Stimulated activated memory B cell treated with anti-CD40 and anti-IgM and Interleukin-4, amounts not matched to agents 10 μg/mL and 1 μg/mL and 100 μg/mL, for 72 hours (primary cell): ENCODE measurements around the gene CYP27A1.

ENCODE experiments used
- ATAC-seq: fragments of 150-1000 bp; cut with Tn5 transposase; 2 replicates; pipeline ENCODE4 v1.10.0; 2021
- H3K27ac Mint-ChIP-seq: one replicate; pipeline ENCODE4 v1.8.0; 2022; ENCODE audit warnings: mild to moderate bottlenecking, mixed read lengths
- H3K27me3 Mint-ChIP-seq: one replicate; pipeline ENCODE4 v1.8.0; 2022; ENCODE audit warnings: mixed read lengths
- H3K36me3 Mint-ChIP-seq: one replicate; pipeline ENCODE4 v1.8.0; 2022; ENCODE audit warnings: mixed read lengths
- H3K4me1 Mint-ChIP-seq: one replicate; pipeline ENCODE4 v1.8.0; 2022; ENCODE audit warnings: mixed read lengths
- H3K4me3 Mint-ChIP-seq: one replicate; pipeline ENCODE4 v1.8.0; 2022; ENCODE audit warnings: mild to moderate bottlenecking, moderate library complexity, mixed read lengths
- H3K9me3 Mint-ChIP-seq: one replicate; pipeline ENCODE4 v1.8.0; 2022; ENCODE audit warnings: mixed read lengths

Gene CYP27A1

GRCh38 chr2:218852911-218853667, 71.1 kb downstream of the CYP27A1 start:
- H3K9me3 Mint-ChIP-seq = no peaks in the 10 kb centered on the region
- no peak overlapping the region for H3K27ac Mint-ChIP-seq

GRCh38 chr2:218853766-218854165, 71.8 kb downstream of the CYP27A1 start:
- no peak for ATAC-seq
- no peak overlapping the region for H3K4me3 Mint-ChIP-seq

More at GRCh38 chr2:218852911-218853667, 71.1 kb downstream of the CYP27A1 start:
- no peak overlapping the region for H3K4me3 Mint-ChIP-seq
- peaks cover 66% of the 10 kb centered on the region for H3K27me3 Mint-ChIP-seq
- peaks cover 10% of the 10 kb centered on the region for H3K4me1 Mint-ChIP-seq
- no peak for ATAC-seq
- H3K36me3 Mint-ChIP-seq = no peaks in the 10 kb centered on the region

GRCh38 chr2:218854860-218855259, 72.9 kb downstream of the CYP27A1 start:
- Mint-ChIP-seq H3K4me1 (peaks cover 14% of the 10 kb centered on the region), H3K4me3 (no peak overlapping the region), H3K9me3 (no peaks in the 10 kb centered on the region), H3K27ac (no peak overlapping the region), H3K27me3 (peaks cover 84% of the 10 kb centered on the region), H3K36me3 (no peaks in the 10 kb centered on the region)
- no peak for ATAC-seq

More at GRCh38 chr2:218853766-218854165, 71.8 kb downstream of the CYP27A1 start:
- Mint-ChIP-seq H3K9me3 (no peaks in the 10 kb centered on the region), H3K27ac (no peak overlapping the region), H3K36me3 (no peaks in the 10 kb centered on the region), H3K27me3 (peaks cover 73% of the 10 kb centered on the region), H3K4me1 (peaks cover 10% of the 10 kb centered on the region)

- H3K27ac Mint-ChIP-seq = no peak overlapping the region
- H3K4me1 Mint-ChIP-seq = peaks cover 21% of the 10 kb centered on the region
- H3K4me3 Mint-ChIP-seq = no peak overlapping the region
- H3K9me3 Mint-ChIP-seq = no peaks in the 10 kb centered on the region
- no peak for ATAC-seq
- H3K36me3 Mint-ChIP-seq = no peaks in the 10 kb centered on the region
- H3K27me3 Mint-ChIP-seq = peaks cover 88% of the 10 kb centered on the region
These were observed 73.6 kb downstream of the CYP27A1 start for GRCh38 chr2:218855305-218856166.

GRCh38 chr2:218856167-218856895, 74.4 kb downstream of the CYP27A1 start:
- Mint-ChIP-seq H3K4me1 (peaks cover 29% of the 10 kb centered on the region), H3K9me3 (no peaks in the 10 kb centered on the region), H3K27me3 (peaks cover 88% of the 10 kb centered on the region), H3K27ac (no peak overlapping the region), H3K4me3 (no peak overlapping the region), H3K36me3 (no peaks in the 10 kb centered on the region)
- ATAC-seq = no peak

- Mint-ChIP-seq H3K27me3 (peaks cover 91% of the 10 kb centered on the region), H3K4me1 (peaks cover 34% of the 10 kb centered on the region)
These were observed 74.9 kb downstream of the CYP27A1 start for GRCh38 chr2:218856896-218857243.

GRCh38 chr2:218857371-218858137, 75.6 kb downstream of the CYP27A1 start:
- no peak for ATAC-seq
- Mint-ChIP-seq H3K36me3 (no peaks in the 10 kb centered on the region), H3K27ac (no peak overlapping the region), H3K4me3 (no peak overlapping the region), H3K9me3 (no peaks in the 10 kb centered on the region), H3K4me1 (peaks cover 35% of the 10 kb centered on the region), H3K27me3 (peaks cover 97% of the 10 kb centered on the region)

More at GRCh38 chr2:218856896-218857243, 74.9 kb downstream of the CYP27A1 start:
- H3K27ac Mint-ChIP-seq = no peak overlapping the region
- H3K9me3 Mint-ChIP-seq = no peaks in the 10 kb centered on the region
- no peaks in the 10 kb centered on the region for H3K36me3 Mint-ChIP-seq
- H3K4me3 Mint-ChIP-seq = no peak overlapping the region
- no peak for ATAC-seq

GRCh38 chr2:218858138-218858445, 76.1 kb downstream of the CYP27A1 start:
- no peak overlapping the region for H3K4me3 Mint-ChIP-seq
- ATAC-seq = no peak
- H3K36me3 Mint-ChIP-seq = no peaks in the 10 kb centered on the region
- H3K27me3 Mint-ChIP-seq = peaks cover 99% of the 10 kb centered on the region
- H3K4me1 Mint-ChIP-seq = peaks cover 30% of the 10 kb centered on the region
- no peak overlapping the region for H3K27ac Mint-ChIP-seq
- H3K9me3 Mint-ChIP-seq = no peaks in the 10 kb centered on the region

GRCh38 chr2:218858671-218859555, 77.0 kb downstream of the CYP27A1 start:
- H3K27ac Mint-ChIP-seq = no peak overlapping the region
- H3K36me3 Mint-ChIP-seq = no peaks in the 10 kb centered on the region

GRCh38 chr2:218859556-218859987, 77.6 kb downstream of the CYP27A1 start, which contains the start of gene WNT6:
Gene WNT6, plus strand, starts transcription at chr2:218859805. Its CDS starts 233 bp downstream, at chr2:218860038.
- no peak within 1 kb of the TSS for H3K27ac Mint-ChIP-seq
- ATAC-seq = no peak
- H3K4me3 Mint-ChIP-seq = peak within 1 kb of the TSS; percentile 69
- no peaks in the 10 kb centered on the region for H3K9me3 Mint-ChIP-seq
- H3K36me3 Mint-ChIP-seq = no peaks in the 10 kb centered on the region
- H3K27me3 Mint-ChIP-seq = peaks cover 99% of the 10 kb centered on the region
- peaks cover 25% of the 10 kb centered on the region for H3K4me1 Mint-ChIP-seq

More at GRCh38 chr2:218858671-218859555, 77.0 kb downstream of the CYP27A1 start:
- peak overlapping the region; percentile 61 for H3K4me3 Mint-ChIP-seq
- H3K9me3 Mint-ChIP-seq = no peaks in the 10 kb centered on the region
- H3K4me1 Mint-ChIP-seq = peaks cover 25% of the 10 kb centered on the region
- peaks cover 99% of the 10 kb centered on the region for H3K27me3 Mint-ChIP-seq
- ATAC-seq = peak; percentile 10

GRCh38 chr2:218859988-218860831, 78.3 kb downstream of the CYP27A1 start:
- Mint-ChIP-seq H3K27me3 (peaks cover 99% of the 10 kb centered on the region), H3K4me3 (peak overlapping the region; percentile 69), H3K36me3 (no peaks in the 10 kb centered on the region), H3K9me3 (no peaks in the 10 kb centered on the region), H3K4me1 (peaks cover 25% of the 10 kb centered on the region), H3K27ac (no peak overlapping the region)
- ATAC-seq = no peak

- no peak for ATAC-seq
- no peaks in the 10 kb centered on the region for H3K36me3 Mint-ChIP-seq
- no peak overlapping the region for H3K4me3 Mint-ChIP-seq
These were observed 79.0 kb downstream of the CYP27A1 start for GRCh38 chr2:218860950-218861381.

More at GRCh38 chr2:218860950-218861381, 79.0 kb downstream of the CYP27A1 start:
- Mint-ChIP-seq H3K27me3 (peaks cover 99% of the 10 kb centered on the region), H3K4me1 (peaks cover 25% of the 10 kb centered on the region), H3K9me3 (no peaks in the 10 kb centered on the region), H3K27ac (no peak overlapping the region)
